ENCODE measurements around the gene ABLIM2. TPM values are rescaled to one million over a fixed set of nuclear protein-coding genes. Genes with fewer than 3 reads are reported as not detected.

Gene ABLIM2
- total and polyA plus RNA-seq, 2 of the 8 experiments (the other 6 are each of a cell fraction or from before 2014, with no cell fraction given): 2.8 to 3.0 TPM

GRCh38 chr4:8185930-8186329 lies 27.3 kb upstream of the ABLIM2 start:
- H3K36me3 ChIP-seq (ENCODE audit: control insufficient read depth in 2 of 4, insufficient read depth in 4 of 4, low read length in 3 of 4): no peaks in the 10 kb centered on the region
- H4K91ac ChIP-seq (replicated peaks; ENCODE audit: insufficient read length, low read length): no peak overlapping the region
- H3K27me3 ChIP-seq (replicated peaks in 1 of 4; ENCODE audit: control insufficient read depth in 3 of 4, extremely low read depth in 1 of 4, insufficient read depth in 3 of 4, low read length in 3 of 4): no peaks in the 10 kb centered on the region
- H2BK5ac ChIP-seq (ENCODE audit: low read depth, low read length): no peak overlapping the region
- H3K27ac ChIP-seq (ENCODE audit: low read depth, low read length): no peak overlapping the region
- H3K79me1 ChIP-seq (ENCODE audit: low read depth, low read length): no peaks in the 10 kb centered on the region
- H2BK120ac ChIP-seq (replicated peaks; ENCODE audit: low read depth, low read length): no peak overlapping the region
- no peak overlapping the region for H4K8ac ChIP-seq (ENCODE audit: extremely low read depth, insufficient read depth, low read length)
- no peak overlapping the region for H2BK15ac ChIP-seq (ENCODE audit: low read length)
- H3K4me1 ChIP-seq (replicated peaks in 1 of 4; ENCODE audit: control insufficient read depth in 3 of 4, insufficient read depth in 4 of 4, low read length in 3 of 4): peaks cover 0 to under 1% (median 0%) of the 10 kb centered on the region in 4 experiments; a peak in 1 of 7 replicates
- 83% methylated on average over 9 of the region's 9 CpGs; no CpG with 5 or more reads in 1 of the 2 experiments for WGBS, 2 experiments (ENCODE audit: extremely low coverage in 1 of 2, insufficient coverage in 1 of 2, insufficient read length in 1 of 2, insufficient replicate concordance in 2 of 2, low coverage in 1 of 2, low lambda C conversion rate in 2 of 2, missing lambda C conversion rate in 1 of 2)
- H2BK12ac ChIP-seq (ENCODE audit: low read depth, low read length): no peak overlapping the region
- no peak overlapping the region for H2BK20ac ChIP-seq (ENCODE audit: low read length)
- no peak overlapping the region for H3K18ac ChIP-seq (ENCODE audit: extremely low read depth, low read length)
- H3K4ac ChIP-seq (replicated peaks; ENCODE audit: insufficient read length, low read depth, low read length): no peak overlapping the region
- CTCF ChIA-PET (ENCODE audit: partially characterized antibody): interaction anchor here (1.3 to 1.5 kb wide), 2 partner anchors 9 to 61 kb away, joined by 3 to 6 read pairs; no protein-coding TSS in a partner anchor
- no peaks in the 10 kb centered on the region for H3K23me2 ChIP-seq (ENCODE audit: low read depth, low read length)
- no peak overlapping the region for H3K4me2 ChIP-seq (ENCODE audit: insufficient read depth in 1 of 2, low read depth in 2 of 2, low read length in 2 of 2)
- H3K9me3 ChIP-seq (ENCODE audit: insufficient read depth in 2 of 2, low read depth in 1 of 2, low read length in 1 of 2): no peaks in the 10 kb centered on the region
- no peak overlapping the region for H3K4me3 ChIP-seq (ENCODE audit: extremely low read depth in 1 of 4, insufficient read depth in 2 of 4, low read depth in 3 of 4, low read length in 4 of 4)
- TF ChIP-seq YY1 (IDR thresholded peaks at IDR 0.05; ENCODE audit: low read depth, low read length) (no peak), NANOG (IDR thresholded peaks at IDR 0.05; ENCODE audit: insufficient read depth, low read depth, low read length, poor library complexity, severe bottlenecking) (no peak), BCL11A (IDR thresholded peaks at IDR 0.05; ENCODE audit: low read depth in 2 of 2, low read length in 2 of 2) (no peak), USF2 (IDR thresholded peaks at IDR 0.05; ENCODE audit: low read length) (no peak), FOSL1 (IDR thresholded peaks at IDR 0.05; ENCODE audit: insufficient read depth, low read depth, low read length) (no peak), SIN3A (conservative IDR thresholded peaks at IDR 0.05 in 1 of 2, IDR thresholded peaks at IDR 0.05 in 1 of 2; ENCODE audit: low read depth in 1 of 2, low read length in 2 of 2) (no peak), SAP30 (IDR thresholded peaks at IDR 0.05; ENCODE audit: insufficient read depth, insufficient replicate concordance, low read length) (no peak), TEAD4 (IDR thresholded peaks at IDR 0.05; ENCODE audit: low read depth, low read length) (no peak), E2F6 (IDR thresholded peaks at IDR 0.05) (no peak), TCF12 (IDR thresholded peaks at IDR 0.05; ENCODE audit: low read depth, low read length) (no peak)
- H2AFZ ChIP-seq (ENCODE audit: low read length): no peak overlapping the region
- peaks cover 0 to under 1% of the 10 kb centered on the region in 2 experiments for H4K20me1 ChIP-seq (replicated peaks in 1 of 2; ENCODE audit: control insufficient read depth in 1 of 2, insufficient read depth in 2 of 2, low read length in 2 of 2)
- no peak overlapping the region for H3K23ac ChIP-seq (ENCODE audit: insufficient read length)
- FAIRE-seq (no peak), DNase-seq (ENCODE audit: low read depth in 1 of 2, low spot score in 2 of 2) (no peak)
- POLR2A ChIA-PET (ENCODE audit: partially characterized antibody): interaction anchor here (0.7 kb wide), 1 partner anchor 39 kb away, joined by 3 read pairs; no protein-coding TSS in a partner anchor
- H2AK5ac ChIP-seq (ENCODE audit: low read depth, low read length): no peak overlapping the region
- H3K56ac ChIP-seq (replicated peaks; ENCODE audit: insufficient read length, low read depth, low read length): no peak overlapping the region
- H3K79me2 ChIP-seq (ENCODE audit: control insufficient read depth in 1 of 2, insufficient read depth in 2 of 2, low read length in 2 of 2): no peaks in the 10 kb centered on the region
- no peak overlapping the region for H4K5ac ChIP-seq (ENCODE audit: insufficient read length, low read depth, low read length)
- no peak overlapping the region for H3K14ac ChIP-seq (ENCODE audit: insufficient read length)
- no peak overlapping the region for H3K9ac ChIP-seq (replicated peaks in 1 of 4; ENCODE audit: extremely low read depth in 1 of 4, low read depth in 3 of 4, low read length in 3 of 4)

All from H1 (cell line).